Heart left ventricle (tissue), 16 donors: ENCODE measurements around the gene RPSA. TPM values are rescaled to one million over a fixed set of nuclear protein-coding genes. Genes with fewer than 3 reads are reported as not detected.
"Not testable (repeated sequence)": the region's sequence is repeated elsewhere in the genome, so short reads cannot be mapped to it uniquely, and the experiment has no call there.

Experiments used
- ATAC-seq, 4 donors: fragments of 200-7000 bp; cut with Tn5 transposase; one replicate each; pipeline ENCODE4 v1.9.1; 2020 to 2022; ENCODE audit warnings: moderate library complexity in 4 of 4, mild to moderate bottlenecking in 3 of 4, moderate number of reproducible peaks in 1 of 4
- DNase-seq, 5 donors: peaks; one replicate each; pipeline ENCODE4 v3.0.0-alpha.2; 2020
- H3K27ac ChIP-seq, 12 donors: fragments of 200-600 bp; sonication (generic) in 4 of 12; one replicate each; pipeline versions ENCODE4 v1.5.0 to v1.8.0; 2016 to 2022; ENCODE audit warnings: mild to moderate bottlenecking in 2 of 12
- H3K27me3 ChIP-seq, 9 donors: fragments of 200-600 bp; sonication (generic) in 2 of 9; one replicate each; pipeline versions ENCODE4 v1.5.1 to v1.8.0; 2016 to 2022; ENCODE audit warnings: mild to moderate bottlenecking in 3 of 9
- H3K36me3 ChIP-seq, 9 donors: fragments of 200-600 bp; sonication (generic) in 2 of 9; one replicate each; pipeline versions ENCODE4 v1.5.0 to v1.8.0; 2018 to 2022; ENCODE audit warnings: mild to moderate bottlenecking in 2 of 9
- H3K4me1 ChIP-seq, 12 donors: fragments of 200-600 bp; sonication (generic) in 4 of 12; one replicate each; pipeline versions ENCODE4 v1.5.0 to v1.8.0; 2016 to 2022; ENCODE audit warnings: mild to moderate bottlenecking in 3 of 12
- H3K4me3 ChIP-seq, 12 donors: fragments of 200-600 bp; sonication (generic) in 4 of 12; one replicate each; pipeline versions ENCODE4 v1.5.0 to v1.8.0; 2017 to 2022; ENCODE audit warnings: mild to moderate bottlenecking in 9 of 12, moderate library complexity in 4 of 12
- H3K9me3 ChIP-seq, 12 donors: fragments of 200-600 bp; sonication (generic) in 4 of 12; one replicate each; pipeline versions ENCODE4 v1.5.0 to v1.8.0; 2016 to 2022; ENCODE audit warnings: mild to moderate bottlenecking in 1 of 12
- CTCF ChIP-seq, 12 donors: fragments of 200-600 bp; sonication (generic) in 4 of 12; IDR thresholded peaks; one replicate each; pipeline versions ENCODE4 v1.5.0 to v1.8.0; 2018 to 2022; ENCODE audit warnings: antibody characterized with exemption in 12 of 12, mild to moderate bottlenecking in 5 of 12
- POLR2A ChIP-seq, 2 donors: fragments of 450-650 bp; IDR thresholded peaks; one replicate each; pipeline ENCODE4 v1.6.1; 2017; ENCODE audit warnings: antibody characterized with exemption in 2 of 2, mild to moderate bottlenecking in 2 of 2, moderate library complexity in 2 of 2
- WGBS, 4 donors: extraction: QIAGEN DNeasy Blood & Tissue Kit in 2 of 4; methylation state at CpG; one replicate each; pipeline versions ENCODE4 v1.1.5 to v1.1.7; 2013 to 2018; 5-methylcytosine and 5-hydroxymethylcytosine counted together
- intact Hi-C, 10 donors: fragments of 100-400 bp; cut with DNase I; formaldehyde crosslinking; loops; one replicate each; pipeline versions ENCODE4 v1.11.1 to v1.14.2; 2022
- polyA plus RNA-seq, 2 donors: library from polyadenylated mRNA; stranded (reverse); fragments of 200-250 nt; gene quantifications; one replicate each; pipeline ENCODE4 v1.2.3, GENCODE V29; 2013
- total RNA-seq, 9 donors: library from RNA; depleted of rRNA in 2 of 9; stranded (reverse); fragments of >200 nt in 2 of 9; fragmentation: NEBNext Ultra II Directional in 3 of 9; extraction: Animal tissue kit (Norgen Biotek cat#: 25700) in 3 of 9; gene quantifications; one replicate each; pipeline versions ENCODE4 v1.1.0 to v1.2.4, GENCODE V29; 2016 to 2023
- donor health status: ischemic (EF 13 %, LVEDD 7.1; RV severe dilation, severe dysfunction).
- donor health status: healthy with polysubstance abuse.
- donor health status: DM: no; HTN: yes; CAD: no.
- donor health status: DM: no; HTN: no; CAD: no.
- donor health status: ischemic (EF 25% LVEDD 6.9; RV normal size, moderate dysfunction).
- donor health status: ischemic (EF 25% LVEDD 5.7; RV mildly dilated, moderate dysfunction).
- donor health status: healthy.
- donor health status: DM: yes; HTN: yes; CAD: no.
- donor health status: ischemic (EF 35%, LVEDD 5.7; RV mildly dilated, moderate dysfunction).
- donor health status: nonischemic (EF 11% LVEDD 7.7; RV severe dilation, severe dysfunction).
- donor health status: DM: yes; HTN: yes; CAD: no.
- donor health status: PGD.
- donor health status: ischemic (EF 29% LVEDD 5.4; RV normal size, mild dysfunction).
- donor health status: nonischemic (EF 23%, LVEDD 6.1; RV moderate dilation, normal function).

RPSA gene
- total and polyA plus RNA-seq, 11 donors = 308 to 1,279 (median 428) TPM

GRCh38 chr3:39362192-39362591, 44.3 kb upstream of the RPSA start:
- TF ChIP-seq POLR2A (IDR thresholded peaks at IDR 0.05) (no peak), CTCF (IDR thresholded peaks at IDR 0.05) (no peak)
- no peak overlapping the region for H3K27ac ChIP-seq
- intact Hi-C loops = no loop called here
- no peak overlapping the region for H3K4me3 ChIP-seq
- no peaks in the 10 kb centered on the region for H3K9me3 ChIP-seq
- ATAC-seq (peak; percentile 86 to 95 (median 92)), DNase-seq (peak in 3 of 5 donors; percentile 26 to 57 (median 32))
- peaks cover 0 to 13% (median 1%) of the 10 kb centered on the region in 12 donors for H3K4me1 ChIP-seq
- WGBS, 4 donors = 17 to 25% (median 25%) methylated on average over 3 of the region's 3 CpGs
- H3K36me3 ChIP-seq = no peaks in the 10 kb centered on the region
- no peaks in the 10 kb centered on the region for H3K27me3 ChIP-seq

- no peaks in the 10 kb centered on the region for H3K36me3 ChIP-seq
- no peak for ATAC-seq
- no peaks in the 10 kb centered on the region for H3K9me3 ChIP-seq
- H3K4me3 ChIP-seq = no peak overlapping the region
- DNase-seq = no peak
- peaks cover 0 to 13% (median 1%) of the 10 kb centered on the region in 12 donors for H3K4me1 ChIP-seq
- no peak for TF ChIP-seq CTCF (IDR thresholded peaks at IDR 0.05)
- no peak for TF ChIP-seq POLR2A (IDR thresholded peaks at IDR 0.05)
- WGBS, 4 donors = 87 to 93% (median 91%) methylated on average over 2 of the region's 2 CpGs
- intact Hi-C loops = no loop called here
- H3K27ac ChIP-seq = no peak overlapping the region
- H3K27me3 ChIP-seq = no peaks in the 10 kb centered on the region
These were observed 43.7 kb upstream of the RPSA start for GRCh38 chr3:39362812-39363211.

GRCh38 chr3:39370450-39370849, 36.1 kb upstream of the RPSA start:
- H3K4me3 ChIP-seq, H3K36me3 ChIP-seq, DNase-seq, H3K4me1 ChIP-seq, ATAC-seq, H3K27me3 ChIP-seq, H3K9me3 ChIP-seq, H3K27ac ChIP-seq: not testable (repeated sequence)
- 80 to 86% (median 83%) methylated on average over 4 of the region's 4 CpGs for WGBS, 4 donors
- intact Hi-C loops = loop anchor here in 1 of 10 donors (10.0 kb wide), 1 partner anchor 76 kb away; no protein-coding TSS in a partner anchor

GRCh38 chr3:39372833-39373232, 33.7 kb upstream of the RPSA start:
- H3K4me1 ChIP-seq = no peaks in the 10 kb centered on the region
- no peak overlapping the region for H3K27ac ChIP-seq
- no peak overlapping the region for H3K4me3 ChIP-seq
- ATAC-seq (no peak), DNase-seq (no peak)
- H3K27me3 ChIP-seq = peaks cover 0 to 18% (median 0%) of the 10 kb centered on the region in 9 donors
- intact Hi-C loops = loop anchor here in 1 of 10 donors (10.0 kb wide), 1 partner anchor 78 kb away; no protein-coding TSS in a partner anchor
- no peak for TF ChIP-seq POLR2A (IDR thresholded peaks at IDR 0.05)
- TF ChIP-seq CTCF (IDR thresholded peaks at IDR 0.05) = no peak
- no peaks in the 10 kb centered on the region for H3K36me3 ChIP-seq
- no peaks in the 10 kb centered on the region for H3K9me3 ChIP-seq
